C4-2B (cell line): ENCODE data around the gene PCDHGA4.

ENCODE experiments used
- ZFX ChIP-seq: fragments of 450-650 bp; IDR thresholded peaks from 2 replicates; pipeline ENCODE4 v1.6.1; 2017
- TF ChIP-seq, protein P1 (sequence below): fragments of 450-650 bp; conservative IDR thresholded peaks from 2 replicates; pipeline ENCODE4 v1.5.1; 2017; ENCODE audit warnings: mild to moderate bottlenecking

DNA sequence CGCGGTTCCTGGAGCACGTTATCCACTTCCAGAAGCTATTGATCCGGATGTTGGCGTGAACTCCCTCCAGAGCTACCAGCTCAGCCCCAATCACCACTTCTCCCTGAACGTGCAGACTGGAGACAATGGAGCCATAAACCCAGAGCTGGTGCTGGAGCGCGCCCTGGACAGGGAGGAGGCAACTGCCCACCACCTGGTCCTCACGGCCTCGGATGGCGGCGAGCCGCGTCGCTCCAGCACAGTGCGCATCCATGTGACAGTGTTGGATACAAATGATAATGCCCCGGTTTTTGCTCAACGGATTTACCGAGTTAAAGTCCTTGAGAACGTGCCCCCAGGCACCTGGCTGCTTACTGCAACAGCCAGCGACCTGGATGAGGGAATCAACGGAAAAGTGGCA is 48.6 kb downstream of the PCDHGA4 start:
- TF ChIP-seq, protein P1, sequence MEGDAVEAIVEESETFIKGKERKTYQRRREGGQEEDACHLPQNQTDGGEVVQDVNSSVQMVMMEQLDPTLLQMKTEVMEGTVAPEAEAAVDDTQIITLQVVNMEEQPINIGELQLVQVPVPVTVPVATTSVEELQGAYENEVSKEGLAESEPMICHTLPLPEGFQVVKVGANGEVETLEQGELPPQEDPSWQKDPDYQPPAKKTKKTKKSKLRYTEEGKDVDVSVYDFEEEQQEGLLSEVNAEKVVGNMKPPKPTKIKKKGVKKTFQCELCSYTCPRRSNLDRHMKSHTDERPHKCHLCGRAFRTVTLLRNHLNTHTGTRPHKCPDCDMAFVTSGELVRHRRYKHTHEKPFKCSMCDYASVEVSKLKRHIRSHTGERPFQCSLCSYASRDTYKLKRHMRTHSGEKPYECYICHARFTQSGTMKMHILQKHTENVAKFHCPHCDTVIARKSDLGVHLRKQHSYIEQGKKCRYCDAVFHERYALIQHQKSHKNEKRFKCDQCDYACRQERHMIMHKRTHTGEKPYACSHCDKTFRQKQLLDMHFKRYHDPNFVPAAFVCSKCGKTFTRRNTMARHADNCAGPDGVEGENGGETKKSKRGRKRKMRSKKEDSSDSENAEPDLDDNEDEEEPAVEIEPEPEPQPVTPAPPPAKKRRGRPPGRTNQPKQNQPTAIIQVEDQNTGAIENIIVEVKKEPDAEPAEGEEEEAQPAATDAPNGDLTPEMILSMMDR = no peak
- no peak for TF ChIP-seq ZFX
